Breast epithelium (tissue), 3 donors: ENCODE measurements around the gene RSU1.
"Not testable (repeated sequence)": the region's sequence is repeated elsewhere in the genome, so short reads cannot be mapped to it uniquely, and the experiment has no call there.

ENCODE experiments used
- CTCF ChIP-seq, 3 donors: fragments of 450-650 bp; IDR thresholded peaks; one replicate each; pipeline ENCODE4 v1.5.1; 2016 to 2017; ENCODE audit warnings: antibody characterized with exemption in 3 of 3, mild to moderate bottlenecking in 3 of 3, moderate library complexity in 3 of 3
- POLR2A ChIP-seq: fragments of 450-650 bp; IDR thresholded peaks from one replicate; pipeline ENCODE4 v1.6.1; 2016; ENCODE audit warnings: antibody characterized with exemption, mild to moderate bottlenecking, moderate library complexity

GRCh38 chr10:16827474-16827873, 10.2 kb upstream of the RSU1 start:
- not testable (repeated sequence) for TF ChIP-seq POLR2A; CTCF (IDR thresholded peaks at IDR 0.05)
